CD4-positive, alpha-beta T cell (primary cell): ENCODE data around the gene PLA2G7. TPM values are rescaled to one million over a fixed set of nuclear protein-coding genes. Genes with fewer than 3 reads are reported as not detected.

Experiments
- ATAC-seq: fragments of 200-7000 bp; cut with Tn5 transposase; one replicate; pipeline ENCODE4 v1.10.0; 2022; ENCODE audit warnings: mild to moderate bottlenecking; ENCODE audit not compliant: poor library complexity
- CTCF ChIA-PET: fragments of 350-600 bp; sonication (Branson Sonifier 250); formaldehyde crosslinking; loops from one replicate; lab custom pipeline; 2021; ENCODE audit warnings: antibody characterized with exemption, inconsistent platforms; lab: Charles Lee
- POLR2A ChIA-PET: fragments of 350-600 bp; sonication (Branson Sonifier 250); formaldehyde crosslinking; loops from one replicate; lab custom pipeline; 2021; ENCODE audit warnings: antibody characterized with exemption, inconsistent platforms; lab: Charles Lee
- DNase-seq, 14 experiments: peaks; one replicate each; pipeline ENCODE4 v3.0.0-alpha.2; 2013 to 2020; ENCODE audit warnings: mixed read lengths in 2 of 14
- H3K27ac ChIP-seq, 2 donors: one replicate each; pipeline versions ENCODE4 v1.5.1 to v1.7.0; 2013; ENCODE audit warnings: low read length in 2 of 2, low read depth in 1 of 2, mild to moderate bottlenecking in 1 of 2
- H3K27me3 ChIP-seq, 2 experiments: 1 replicate in 1 of 2; 2 replicates in 1 of 2; pipeline versions ENCODE4 v1.6.1 to v1.7.0; 2013; ENCODE audit warnings: low read length in 2 of 2, control low read depth in 1 of 2, mild to moderate bottlenecking in 1 of 2, moderate library complexity in 1 of 2; ENCODE audit not compliant: insufficient read depth in 2 of 2, control insufficient read depth in 1 of 2
- H3K36me3 ChIP-seq: one replicate; pipeline ENCODE4 v1.6.1; 2013; ENCODE audit warnings: low read length, control low read depth; ENCODE audit not compliant: insufficient read depth
- H3K4me1 ChIP-seq: one replicate; pipeline ENCODE4 v1.6.1; 2013; ENCODE audit warnings: low read length, control low read depth; ENCODE audit not compliant: insufficient read depth
- H3K4me3 ChIP-seq: one replicate; pipeline ENCODE4 v1.5.1; 2013; ENCODE audit warnings: mild to moderate bottlenecking, low read length, moderate library complexity
- H3K9me3 ChIP-seq, 2 experiments: 1 replicate in 1 of 2; 2 replicates in 1 of 2; pipeline versions ENCODE4 v1.6.1 to v1.7.0; 2013; ENCODE audit warnings: low read length in 2 of 2, mild to moderate bottlenecking in 2 of 2, control low read depth in 1 of 2, moderate library complexity in 1 of 2; ENCODE audit not compliant: control insufficient read depth in 1 of 2, insufficient read depth in 1 of 2
- H3K27ac Mint-ChIP-seq: one replicate; pipeline ENCODE4 v1.8.0; 2020; ENCODE audit warnings: mixed read lengths
- H3K27me3 Mint-ChIP-seq: one replicate; pipeline ENCODE4 v1.8.0; 2021; ENCODE audit warnings: mixed read lengths
- H3K36me3 Mint-ChIP-seq: one replicate; pipeline ENCODE4 v1.8.0; 2021; ENCODE audit warnings: low read depth, mixed read lengths
- H3K4me1 Mint-ChIP-seq: one replicate; pipeline ENCODE4 v1.8.0; 2021; ENCODE audit warnings: low read depth, mixed read lengths
- H3K4me3 Mint-ChIP-seq: one replicate; pipeline ENCODE4 v1.8.0; 2020; ENCODE audit warnings: mild to moderate bottlenecking, mixed read lengths
- H3K9me3 Mint-ChIP-seq: one replicate; pipeline ENCODE4 v1.8.0; 2020; ENCODE audit warnings: mixed read lengths
- CTCF ChIP-seq: fragments of 200-600 bp; IDR thresholded peaks from one replicate; pipeline ENCODE4 v1.8.0; 2022; ENCODE audit warnings: antibody characterized with exemption, mild to moderate bottlenecking
- intact Hi-C, 2 experiments: fragments of 100-400 bp; cut with DNase I in 1 of 2; cut with micrococcal nuclease in 1 of 2; formaldehyde crosslinking; loops; one replicate each; pipeline versions ENCODE4 v1.15.1 to v1.9.0; 2023 to 2025; cut with DNase I, micrococcal nuclease
- total RNA-seq, 174 experiments: library from RNA in 2 of 174; stranded (reverse) in 2 of 174; gene quantifications; one replicate each; pipeline ENCODE4 v1.2.3 and lab custom pipeline; 2021 to 2026

Gene PLA2G7
- total RNA-seq, 2 experiments from 2014 or later, result not detected

- H3K4me1 Mint-ChIP-seq, result no peaks in the 10 kb centered on the region
- Histone ChIP-seq H3K4me1 (no peaks in the 10 kb centered on the region), H3K36me3 (no peaks in the 10 kb centered on the region), H3K9me3 (peaks cover 0 to 16% of the 10 kb centered on the region in 2 experiments), H3K27ac (no peak overlapping the region), H3K27me3 (no peaks in the 10 kb centered on the region), H3K4me3 (no peak overlapping the region)
- ATAC-seq, result no peak
- ChIA-PET POLR2A (no interaction called here), CTCF (no interaction called here)
- no peak overlapping the region for H3K27ac Mint-ChIP-seq
- H3K4me3 Mint-ChIP-seq, result no peak overlapping the region
- H3K27me3 Mint-ChIP-seq, result peaks cover 31% of the 10 kb centered on the region
- H3K9me3 Mint-ChIP-seq, result no peaks in the 10 kb centered on the region
- H3K36me3 Mint-ChIP-seq, result no peaks in the 10 kb centered on the region
- TF ChIP-seq CTCF, result no peak
- intact Hi-C loops, result no loop called here
- no peak for DNase-seq
Observed at GRCh38 chr6:46690911-46691451, 44.2 kb downstream of the PLA2G7 start.

- H3K9me3 Mint-ChIP-seq, result no peaks in the 10 kb centered on the region
- CTCF ChIA-PET, result no interaction called here
- POLR2A ChIA-PET, result no interaction called here
- Histone ChIP-seq H3K27me3 (no peaks in the 10 kb centered on the region), H3K4me1 (no peaks in the 10 kb centered on the region), H3K27ac (no peak overlapping the region), H3K4me3 (no peak overlapping the region), H3K9me3 (peaks cover 0 to 16% of the 10 kb centered on the region in 2 experiments), H3K36me3 (no peaks in the 10 kb centered on the region)
- no peak overlapping the region for H3K27ac Mint-ChIP-seq
- intact Hi-C loops, result no loop called here
- H3K27me3 Mint-ChIP-seq, result peaks cover 24% of the 10 kb centered on the region
- DNase-seq (no peak), ATAC-seq (no peak)
- no peak overlapping the region for H3K4me3 Mint-ChIP-seq
- no peak for TF ChIP-seq CTCF
- no peaks in the 10 kb centered on the region for H3K4me1 Mint-ChIP-seq
- H3K36me3 Mint-ChIP-seq, result no peaks in the 10 kb centered on the region
Observed at GRCh38 chr6:46690141-46690755, 44.9 kb downstream of the PLA2G7 start.

GRCh38 chr6:46689657-46690056 is 45.5 kb downstream of the PLA2G7 start:
- peaks cover 0 to 16% of the 10 kb centered on the region in 2 experiments for H3K9me3 ChIP-seq
- no peaks in the 10 kb centered on the region for H3K36me3 ChIP-seq
- no peaks in the 10 kb centered on the region for H3K4me1 Mint-ChIP-seq
- H3K4me3 ChIP-seq, result no peak overlapping the region
- peaks cover 24% of the 10 kb centered on the region for H3K27me3 Mint-ChIP-seq
- intact Hi-C loops, result no loop called here
- ChIA-PET CTCF (no interaction called here), POLR2A (no interaction called here)
- H3K4me1 ChIP-seq, result no peaks in the 10 kb centered on the region
- no peaks in the 10 kb centered on the region for H3K27me3 ChIP-seq
- H3K9me3 Mint-ChIP-seq, result no peaks in the 10 kb centered on the region
- no peak for TF ChIP-seq CTCF
- no peak for DNase-seq
- no peaks in the 10 kb centered on the region for H3K36me3 Mint-ChIP-seq
- H3K27ac Mint-ChIP-seq, result no peak overlapping the region
- H3K4me3 Mint-ChIP-seq, result no peak overlapping the region
- ATAC-seq, result no peak
- H3K27ac ChIP-seq, result no peak overlapping the region
